ENCODE results near the gene PDCD2L. TPM values are rescaled to one million over a fixed set of nuclear protein-coding genes. Genes with fewer than 3 reads are reported as not detected.
"Not testable (repeated sequence)": the region's sequence is repeated elsewhere in the genome, so short reads cannot be mapped to it uniquely, and the experiment has no call there.

PDCD2L gene
- total RNA-seq, 2 experiments from 2014 or later = 24.8 to 34.1 TPM

DNA sequence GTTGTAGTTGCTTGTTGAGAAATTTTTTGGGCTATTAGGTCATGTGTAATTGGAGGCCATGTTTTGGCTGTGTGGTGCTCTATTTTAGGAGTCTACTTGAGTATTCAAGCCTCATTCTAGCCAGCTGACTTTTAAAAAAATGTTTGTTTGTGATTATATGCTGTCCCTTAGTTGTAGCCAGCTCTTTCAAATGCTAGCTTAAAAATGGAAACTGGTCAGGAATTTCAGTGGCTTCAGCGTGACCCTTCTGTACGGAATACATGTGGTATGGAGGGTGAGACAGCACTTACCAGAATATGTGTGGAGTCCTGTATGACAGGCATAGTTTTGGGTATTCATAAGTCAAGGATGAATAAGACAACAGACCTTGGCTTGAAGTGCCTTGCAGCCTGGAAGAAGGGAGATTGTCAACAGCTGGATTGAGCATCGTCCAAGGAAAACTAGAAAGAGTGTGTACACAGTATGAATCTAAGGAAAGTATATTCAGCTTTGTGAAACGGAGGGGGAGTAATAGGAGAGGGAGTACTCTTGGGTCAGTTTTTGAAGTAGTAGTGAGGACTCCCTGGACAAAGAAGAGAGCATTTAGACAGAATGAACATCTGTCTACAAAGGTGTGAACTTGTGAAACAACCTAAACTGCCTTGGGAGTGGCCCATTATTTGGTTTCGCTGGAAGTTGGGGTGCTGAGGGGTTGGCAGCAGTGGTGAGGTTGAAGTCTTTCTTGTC lies 57.3 kb downstream of the PDCD2L start:
- Mint-ChIP-seq H3K9me3 (no peaks in the 10 kb centered on the region), H3K36me3 (ENCODE audit: low read depth) (peaks cover 58% of the 10 kb centered on the region), H3K4me1 (ENCODE audit: low read depth) (no peaks in the 10 kb centered on the region), H3K4me3 (no peak overlapping the region), H3K27me3 (ENCODE audit: low read depth) (no peaks in the 10 kb centered on the region), H3K27ac (no peak overlapping the region)
- CTCF ChIA-PET = no interaction called here
- intact Hi-C loops (cut with micrococcal nuclease) = no loop called here
- no peak for DNase-seq

DNA sequence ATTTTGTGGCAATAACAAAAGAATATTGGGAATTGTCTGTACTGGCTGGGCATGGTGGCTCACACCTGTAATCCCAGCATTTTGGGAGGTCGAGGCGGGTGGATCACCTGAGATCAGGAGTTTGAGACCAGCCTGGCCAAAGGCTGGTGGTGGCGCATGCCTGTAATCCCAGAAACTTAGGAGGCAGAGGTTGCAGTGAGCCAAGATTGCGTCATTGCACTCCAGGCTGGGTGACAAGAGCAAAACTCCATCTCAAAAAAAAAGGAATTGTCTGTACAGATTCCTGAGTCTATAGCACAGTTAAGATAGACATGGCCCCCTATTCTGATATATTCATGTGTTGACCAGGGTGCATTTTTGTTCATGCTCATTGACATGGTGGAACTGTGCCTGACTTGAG lies 60.6 kb downstream of the PDCD2L start:
- DNase-seq; H3K4me3 Mint-ChIP-seq; H3K9me3 Mint-ChIP-seq; CTCF ChIA-PET; H3K27me3 Mint-ChIP-seq (ENCODE audit: low read depth); H3K4me1 Mint-ChIP-seq (ENCODE audit: low read depth); intact Hi-C loops (cut with micrococcal nuclease); H3K27ac Mint-ChIP-seq: not testable (repeated sequence)
- peaks cover 55% of the 10 kb centered on the region for H3K36me3 Mint-ChIP-seq (ENCODE audit: low read depth)

GRCh38 chr19:34468409-34468808 lies 64.2 kb downstream of the PDCD2L start:
- peaks cover 52% of the 10 kb centered on the region for H3K36me3 Mint-ChIP-seq (ENCODE audit: low read depth)
- CTCF ChIA-PET = no interaction called here
- no peak for DNase-seq
- no peaks in the 10 kb centered on the region for H3K9me3 Mint-ChIP-seq
- no peaks in the 10 kb centered on the region for H3K4me1 Mint-ChIP-seq (ENCODE audit: low read depth)
- no peak overlapping the region for H3K27ac Mint-ChIP-seq
- intact Hi-C loops (cut with micrococcal nuclease) = no loop called here
- H3K27me3 Mint-ChIP-seq (ENCODE audit: low read depth) = no peaks in the 10 kb centered on the region
- no peak overlapping the region for H3K4me3 Mint-ChIP-seq

DNA sequence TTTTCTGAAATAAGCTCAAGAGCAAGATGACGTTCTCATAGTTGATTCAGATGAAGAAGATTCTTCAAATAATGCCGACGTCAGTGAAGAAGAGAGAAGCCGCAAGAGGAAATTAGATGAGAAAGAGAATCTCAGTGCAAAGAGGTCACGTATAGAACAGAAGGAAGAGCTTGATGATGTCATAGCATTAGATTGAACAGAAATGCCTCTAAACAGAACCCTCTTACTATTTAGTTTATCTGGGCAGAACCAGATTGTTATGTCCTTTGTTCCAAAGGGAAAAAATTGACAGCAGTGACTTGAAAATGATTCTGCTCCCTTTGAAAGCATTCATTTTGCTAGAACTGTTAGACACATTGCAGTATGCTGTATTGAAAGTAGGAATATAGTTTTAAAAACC lies 64.8 kb downstream of the PDCD2L start:
- intact Hi-C loops (cut with micrococcal nuclease); H3K27ac Mint-ChIP-seq; H3K9me3 Mint-ChIP-seq; H3K4me3 Mint-ChIP-seq; H3K27me3 Mint-ChIP-seq (ENCODE audit: low read depth); CTCF ChIA-PET; DNase-seq; H3K4me1 Mint-ChIP-seq (ENCODE audit: low read depth): not testable (repeated sequence)
- H3K36me3 Mint-ChIP-seq (ENCODE audit: low read depth) = peaks cover 48% of the 10 kb centered on the region

DNA sequence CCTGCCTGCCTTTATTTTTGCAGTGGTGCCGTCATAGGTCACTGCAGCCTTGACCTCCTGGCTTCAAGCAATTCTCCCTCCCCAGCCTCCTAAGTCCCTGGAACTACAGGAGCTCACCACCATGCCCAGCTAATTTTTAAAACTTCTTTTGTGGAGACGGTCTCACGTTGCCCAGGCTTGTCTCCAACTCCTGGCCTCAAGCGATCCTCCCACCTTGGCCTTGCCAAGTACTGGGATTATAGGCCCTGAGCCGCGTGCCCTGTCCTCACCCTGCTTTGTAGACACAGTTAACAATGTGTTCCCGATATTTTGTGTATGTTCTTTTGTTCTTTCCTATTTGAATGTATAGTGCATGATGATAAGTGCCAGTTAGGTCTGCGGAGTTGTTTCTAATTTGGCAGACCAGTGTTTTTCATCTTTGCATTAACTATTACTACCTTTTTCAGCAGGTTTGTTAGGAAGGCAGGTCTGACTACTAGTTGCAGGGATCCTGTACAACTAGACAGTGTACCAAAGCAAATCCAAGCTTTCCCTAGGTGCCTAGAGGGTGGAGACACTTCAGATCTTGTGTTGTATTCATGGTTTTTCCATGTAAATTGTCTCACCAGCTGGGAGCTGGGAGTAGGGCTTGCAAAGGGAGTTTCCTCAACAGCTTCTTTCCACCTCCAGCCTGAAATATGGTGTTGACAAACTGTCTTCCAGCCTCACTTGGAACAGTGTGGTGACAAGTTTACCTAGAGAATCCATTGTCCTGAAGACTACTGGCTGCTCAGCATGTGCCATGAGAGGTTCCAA lies 67.9 kb downstream of the PDCD2L start:
- no peaks in the 10 kb centered on the region for H3K9me3 Mint-ChIP-seq
- no peak for DNase-seq
- no peak overlapping the region for H3K27ac Mint-ChIP-seq
- intact Hi-C loops (cut with micrococcal nuclease) = no loop called here
- CTCF ChIA-PET = no interaction called here
- peaks cover 31% of the 10 kb centered on the region for H3K36me3 Mint-ChIP-seq (ENCODE audit: low read depth)
- H3K4me3 Mint-ChIP-seq = no peak overlapping the region
- no peaks in the 10 kb centered on the region for H3K27me3 Mint-ChIP-seq (ENCODE audit: low read depth)
- peaks cover 19% of the 10 kb centered on the region for H3K4me1 Mint-ChIP-seq (ENCODE audit: low read depth)

DNA sequence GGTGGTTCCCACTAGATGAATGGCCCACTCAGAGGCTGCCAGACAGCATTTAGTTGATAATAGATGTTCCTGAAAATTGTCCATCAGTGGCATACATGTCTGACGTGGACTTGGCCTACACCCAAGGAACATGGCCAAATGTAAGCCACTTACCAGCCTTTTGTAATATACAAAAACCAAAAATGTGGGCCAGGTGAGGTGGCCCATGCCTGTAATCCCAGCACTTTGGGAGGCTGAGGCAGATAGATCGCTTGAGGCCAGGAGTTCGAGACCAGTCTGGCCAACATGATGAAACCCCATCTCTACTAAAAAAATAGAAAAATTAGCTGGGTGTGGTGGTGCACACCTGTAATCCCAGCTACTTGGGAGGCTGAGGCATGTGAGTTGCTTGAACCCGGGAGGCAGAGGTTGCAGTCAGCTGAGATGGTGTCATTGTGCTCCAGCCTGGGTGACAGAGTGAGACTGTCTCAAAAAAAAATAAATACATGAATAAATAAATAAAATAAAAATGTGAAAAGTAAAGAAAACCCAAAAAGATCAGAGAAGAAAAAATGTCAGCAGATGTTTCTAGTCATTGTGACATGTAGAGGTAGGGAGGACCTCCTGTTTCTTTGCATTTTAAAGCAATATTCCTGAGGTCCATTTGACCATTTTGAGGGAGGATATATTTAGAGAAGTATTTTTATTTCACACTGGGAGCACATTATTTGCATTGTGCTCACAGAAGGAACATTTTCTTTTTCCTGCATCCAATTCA lies 70.2 kb downstream of the PDCD2L start:
- intact Hi-C loops (cut with micrococcal nuclease) = no loop called here
- Mint-ChIP-seq H3K27ac (peak overlapping the region; percentile 84), H3K9me3 (no peaks in the 10 kb centered on the region), H3K4me3 (no peak overlapping the region), H3K27me3 (ENCODE audit: low read depth) (peaks cover 6% of the 10 kb centered on the region), H3K36me3 (ENCODE audit: low read depth) (peaks cover 26% of the 10 kb centered on the region), H3K4me1 (ENCODE audit: low read depth) (peaks cover 19% of the 10 kb centered on the region)
- CTCF ChIA-PET = interaction anchor here (0.7 to 0.8 kb wide), 2 partner anchors 26 to 47 kb away, joined by 4 read pairs; no protein-coding TSS in a partner anchor
- no peak for DNase-seq

DNA sequence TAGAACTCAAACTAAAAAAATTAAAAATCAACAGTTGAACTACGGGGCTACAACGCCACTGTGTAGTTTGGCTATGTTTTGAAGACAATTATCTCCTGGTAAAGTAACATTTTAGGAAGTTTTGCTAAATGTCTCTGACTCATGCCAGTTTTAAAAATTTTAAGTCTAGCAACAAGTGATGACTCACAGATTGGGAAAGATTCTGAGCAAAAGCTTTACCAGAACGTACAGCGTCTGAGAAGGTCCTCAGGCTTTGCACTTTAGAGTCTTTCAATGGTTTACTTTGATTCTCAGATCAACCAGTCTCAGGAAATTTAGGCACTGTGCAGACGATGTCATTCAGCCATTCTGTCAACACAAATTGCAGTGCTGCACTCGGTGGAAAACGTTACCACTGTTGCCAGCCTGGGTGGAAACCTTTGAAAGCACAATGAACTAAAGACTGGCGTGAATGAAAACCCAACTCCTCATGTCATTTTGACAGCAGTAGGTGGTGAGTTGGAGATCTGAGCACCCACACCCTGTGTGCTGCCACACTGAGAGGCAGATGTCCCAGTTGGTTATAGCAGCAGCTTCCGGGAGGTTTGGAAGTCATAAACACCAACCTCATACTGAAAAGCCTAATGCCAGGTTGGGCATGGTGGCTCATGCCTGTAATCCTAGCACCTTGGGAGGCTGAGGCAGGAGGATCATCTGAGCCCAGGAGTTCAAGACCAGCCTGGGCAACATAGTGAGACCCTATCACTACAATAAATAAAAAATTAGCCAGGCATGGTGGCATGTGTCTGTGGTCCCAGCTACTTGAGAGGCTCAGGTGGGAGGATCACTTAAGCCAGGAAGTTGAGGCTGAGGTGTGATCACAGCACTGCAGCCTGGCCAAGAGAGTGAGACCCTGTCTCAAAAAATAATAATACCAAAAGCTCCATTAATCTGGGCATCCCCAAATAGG lies 71.1 kb downstream of the PDCD2L start:
- Mint-ChIP-seq H3K36me3 (ENCODE audit: low read depth) (peaks cover 22% of the 10 kb centered on the region), H3K9me3 (no peaks in the 10 kb centered on the region), H3K27me3 (ENCODE audit: low read depth) (peaks cover 11% of the 10 kb centered on the region), H3K4me3 (no peak overlapping the region), H3K4me1 (ENCODE audit: low read depth) (peaks cover 19% of the 10 kb centered on the region), H3K27ac (peak overlapping the region; percentile 84)
- intact Hi-C loops (cut with micrococcal nuclease) = loop anchor here (1.0 kb wide), 2 partner anchors 26 to 45 kb away; no protein-coding TSS in a partner anchor
- peak; percentile 70 for DNase-seq
- CTCF ChIA-PET = interaction anchor here (0.7 kb wide), 1 partner anchor 48 kb away, joined by 4 read pairs; no protein-coding TSS in a partner anchor

Other genes with a start within 250 kb of the PDCD2L start
- 100 to 1,000 TPM in 1 of 2 experiments, 10 to 100 TPM in 1; 87.9 to 102 TPM for gene LSM14A, start 231.9 kb upstream of the PDCD2L start, total RNA-seq
- 10 to 100 TPM; 13.2 to 16.2 TPM for gene GARRE1, start 149.8 kb upstream of the PDCD2L start, total RNA-seq
- 100 to 1,000 TPM; 542 to 553 TPM for gene GPI, start 39.2 kb upstream of the PDCD2L start, total RNA-seq
- 100 to 1,000 TPM; 134 to 135 TPM for gene UBA2, start 24.0 kb downstream of the PDCD2L start, total RNA-seq
- gene WTIP, start 77.4 kb downstream of the PDCD2L start, total RNA-seq = under 1 TPM; 0.81 to 0.89 TPM